K562 (cell line): ENCODE results near the gene MTCH2. TPM values are rescaled to one million over a fixed set of nuclear protein-coding genes. Genes with fewer than 3 reads are reported as not detected.

Source experiments
- ATAC-seq: fragments of 200-7000 bp; cut with Tn5 transposase; 3 replicates; pipeline ENCODE4 v1.9.1; 2020; ENCODE audit warnings: moderate library complexity
- BruUV-seq: library from RNA; stranded (reverse); fragments of 400-500 nt; replicated peaks from 2 replicates; lab custom pipeline; 2021; lab: Mats Ljungman, UMichigan
- CTCF ChIA-PET: fragments of 300-600 bp; formaldehyde crosslinking; extraction: SDS; loops from one replicate; lab custom pipeline; 2021; ENCODE audit warnings: low intra/inter-chr PET ratio; lab: Yijun Ruan, JAX
- POLR2A ChIA-PET: fragments of 300-600, 350-650 bp; sonication (Branson Sonifier 250); formaldehyde crosslinking; extraction: SDS; loops from one replicate; lab custom pipeline; 2021; ENCODE audit warnings: antibody characterized with exemption, inconsistent platforms; lab: Yijun Ruan, JAX
- DNase-seq, 4 experiments: peaks; one replicate each; pipeline versions ENCODE4 v3.0.0 to v3.0.0-alpha.2; 2011 to 2018; ENCODE audit warnings: low spot score in 3 of 4, mixed read lengths in 3 of 4; ENCODE audit errors: extremely low read depth in 1 of 4
- FAIRE-seq: peaks from 2 replicates; lab custom pipeline; 2011; peaks lifted over from hg19 to GRCh38; lab: Jason Lieb, UNC
- H2AFZ ChIP-seq: 2 replicates; pipeline ENCODE4 v1.6.0; 2011; ENCODE audit warnings: low read depth, low read length, control low read depth, inconsistent platforms
- H3K27ac ChIP-seq: fragments of 200-600 bp; 3 replicates; pipeline ENCODE4 v1.8.0; 2011; ENCODE audit warnings: low read depth, mild to moderate bottlenecking, control low read depth, inconsistent platforms, low read length, moderate library complexity, mixed read lengths; ENCODE audit errors: extremely low read depth
- H3K27me3 ChIP-seq, 2 experiments: fragments of 300-600 bp in 1 of 2; 2 replicates in 1 of 2; 3 replicates in 1 of 2; pipeline versions ENCODE4 v1.6.0 to v1.8.0; 2011; ENCODE audit warnings: inconsistent platforms in 2 of 2, low read length in 2 of 2, mild to moderate bottlenecking in 1 of 2, mixed read lengths in 1 of 2, moderate library complexity in 1 of 2; ENCODE audit not compliant: control insufficient read depth in 2 of 2, insufficient read depth in 2 of 2
- H3K36me3 ChIP-seq: fragments of 300-600 bp; 3 replicates; pipeline ENCODE4 v1.8.0; 2011; ENCODE audit warnings: mild to moderate bottlenecking, low read length, inconsistent platforms; ENCODE audit not compliant: control insufficient read depth, insufficient read depth
- H3K4me1 ChIP-seq, 2 experiments: fragments of 200-600 bp in 1 of 2; replicated peaks in 1 of 2; 2 replicates in 1 of 2; 3 replicates in 1 of 2; pipeline versions ENCODE4 v1.5.1 to v1.8.0; 2011; ENCODE audit warnings: inconsistent platforms in 2 of 2, low read length in 2 of 2, mild to moderate bottlenecking in 1 of 2, mixed read lengths in 1 of 2, moderate library complexity in 1 of 2; ENCODE audit not compliant: control insufficient read depth in 2 of 2, insufficient read depth in 2 of 2
- H3K4me2 ChIP-seq: 2 replicates; pipeline ENCODE4 v1.6.1; 2011; ENCODE audit warnings: low read length, control low read depth, inconsistent platforms, mixed read lengths; ENCODE audit not compliant: insufficient read depth
- H3K4me3 ChIP-seq: fragments of 200-600 bp; sonication (generic), shearing (Covaris generic); 2 replicates; pipeline ENCODE4 v1.5.1; 2016; ENCODE audit warnings: control low read depth, inconsistent platforms
- H3K79me2 ChIP-seq: fragments of 200-600 bp; 3 replicates; pipeline ENCODE4 v1.8.0; 2011; ENCODE audit warnings: low read length, inconsistent platforms; ENCODE audit not compliant: control insufficient read depth, insufficient read depth
- H3K9ac ChIP-seq, 2 experiments: 2 replicates each; pipeline versions ENCODE4 v1.6.0 to v1.6.1; 2011; ENCODE audit warnings: low read depth in 2 of 2, low read length in 2 of 2, control low read depth in 1 of 2, inconsistent platforms in 1 of 2, mild to moderate bottlenecking in 1 of 2, mixed read lengths in 1 of 2; ENCODE audit not compliant: insufficient read depth in 1 of 2
- H3K9me1 ChIP-seq: one replicate; pipeline ENCODE4 v1.6.0; 2011; ENCODE audit warnings: inconsistent platforms, mild to moderate bottlenecking, low read length, moderate library complexity; ENCODE audit not compliant: control insufficient read depth, insufficient read depth
- H3K9me3 ChIP-seq: replicated peaks from 2 replicates; pipeline ENCODE4 v1.5.1; 2011; ENCODE audit warnings: low read depth, low read length, inconsistent platforms; ENCODE audit not compliant: control insufficient read depth, insufficient read depth
- H4K20me1 ChIP-seq: replicated peaks from 2 replicates; pipeline ENCODE4 v1.6.1; 2011; ENCODE audit warnings: low read length, inconsistent platforms, mixed read lengths; ENCODE audit not compliant: control insufficient read depth, insufficient read depth
- CCAR2 ChIP-seq: fragments of 200-400 bp; formaldehyde crosslinking; IDR thresholded peaks from 2 replicates; pipeline ENCODE4 v1.6.1; 2017; ENCODE audit warnings: mild to moderate bottlenecking, low read depth, low read length
- CGGBP1 ChIP-seq: fragments of 250-450 bp; sonication (Bioruptor Pico); IDR thresholded peaks from 2 replicates; pipeline ENCODE4 v1.9.0; 2021; ENCODE audit warnings: mild to moderate bottlenecking
- NUFIP1 ChIP-seq: fragments of 450-650 bp; IDR thresholded peaks from 2 replicates; pipeline ENCODE4 v1.6.1; 2018; ENCODE audit not compliant: partially characterized antibody
- POLR2A ChIP-seq: fragments of 450-650 bp; conservative IDR thresholded peaks from 2 replicates; pipeline ENCODE4 v1.6.1; 2016
- SNIP1 ChIP-seq: fragments of 450-650 bp; IDR thresholded peaks from 2 replicates; pipeline ENCODE4 v1.7.1; 2017; ENCODE audit warnings: low read depth, mild to moderate bottlenecking
- ZC3H11A ChIP-seq: IDR thresholded peaks from 2 replicates; pipeline ENCODE4 v1.6.1; 2012; ENCODE audit warnings: low read depth, low read length, improper control_type of control experiment
- ZNF778 ChIP-seq: fragments of 450-650 bp; formaldehyde crosslinking; IDR thresholded peaks from 2 replicates; pipeline ENCODE4 v1.4.0; 2020; ENCODE audit warnings: mild to moderate bottlenecking, moderate library complexity
- WGBS: fragments of 100-300 bp; shearing (Covaris generic); methylation state at CpG from one replicate; pipeline ENCODE4 v1.1.6; 2016; ENCODE audit warnings: low coverage, mixed read lengths; ENCODE audit not compliant: insufficient coverage; ENCODE audit errors: missing lambda C conversion rate; 5-methylcytosine and 5-hydroxymethylcytosine counted together
- in situ Hi-C: fragments of 300-500 bp; cut with MboI; formaldehyde crosslinking; loops from 4 replicates; pipeline ENCODE4 v1.15.0; 2018; ENCODE audit warnings: inconsistent platforms, mixed read lengths
- intact Hi-C: fragments of 100-400 bp; cut with micrococcal nuclease; formaldehyde crosslinking; loops from 2 replicates; pipeline ENCODE4 v1.14.2; 2022
- polyA plus RNA-seq, 8 experiments: library from polyadenylated mRNA; depleted of rRNA in 4 of 8; stranded (reverse) in 5 of 8; unstranded in 3 of 8; fragments of >200 nt; fragmentation: Nextera tagmentation in 2 of 8; fragmentation: Illumina TruSeq in 1 of 8; extraction: Ambion mirVana in 2 of 8; extraction: Trizol in 1 of 8; gene quantifications; 2 replicates each; pipeline versions ENCODE4 v1.2.1 to v1.2.3, GENCODE V29; 2011 to 2014; ENCODE audit warnings: inconsistent platforms in 1 of 8, missing spikeins in 1 of 8
- total RNA-seq, 7 experiments: library from RNA; depleted of rRNA in 6 of 7; stranded (reverse); fragments of >200 nt in 6 of 7; fragmentation: Illumina TruSeq in 2 of 7; extraction: Trizol in 2 of 7; gene quantifications; 2 replicates each; pipeline versions ENCODE4 v1.2.1 to v1.2.3, GENCODE V29; 2011 to 2021; ENCODE audit warnings: low replicate concordance in 1 of 7

The MTCH2 gene
- total and polyA plus RNA-seq, 9 of the 15 experiments (the other 6 are each of a cell fraction or from before 2014, with no cell fraction given), result 95.4 to 620 (median 198) TPM

- Histone ChIP-seq H3K27ac (no peak overlapping the region), H3K36me3 (peaks cover 70% of the 10 kb centered on the region; the same call in 2 of the 3 replicates), H3K9ac (no peak overlapping the region), H3K4me2 (no peak overlapping the region), H3K79me2 (peaks cover 29% of the 10 kb centered on the region), H3K4me3 (no peak overlapping the region), H3K27me3 (no peaks in the 10 kb centered on the region), H2AFZ (no peak overlapping the region), H4K20me1 (no peaks in the 10 kb centered on the region), H3K4me1 (peaks cover 0 to 4% of the 10 kb centered on the region in 2 experiments; a peak in 2 of 5 replicates), H3K9me3 (no peaks in the 10 kb centered on the region), H3K9me1 (no peaks in the 10 kb centered on the region)
- intact Hi-C loops (no loop called here), in situ Hi-C loops (no loop called here)
- FAIRE-seq (no peak), ATAC-seq (no peak), DNase-seq (peak in 1 of 4 experiments; percentile 7)
- ChIA-PET CTCF (no interaction called here), POLR2A (interaction anchor here (1.0 to 1.1 kb wide), 2 partner anchors 15 to 23 kb away, joined by 3 read pairs; partner anchors contain the start of gene FAM180B)
- TSS peak; percentile 1 for BruUV-seq
- TF ChIP-seq SNIP1, result no peak
- TF ChIP-seq CGGBP1 (CRISPR knock-in tag), result no peak
- TF ChIP-seq CCAR2, result no peak
- TF ChIP-seq NUFIP1, result no peak
- no peak for TF ChIP-seq ZC3H11A
- TF ChIP-seq ZNF778 (CRISPR knock-in tag), result no peak
- TF ChIP-seq POLR2A, result no peak
- 91% methylated on average over 4 of the region's 4 CpGs for WGBS
Measured at GRCh38 chr11:47571357-47571729, 71.0 kb downstream of the MTCH2 start.
